Right lobe of liver (tissue), 6 donors: ENCODE data around the gene ST8SIA5. TPM values are rescaled to one million over a fixed set of nuclear protein-coding genes. Genes with fewer than 3 reads are reported as not detected.

Experiments used
- ATAC-seq, 4 donors: fragments of 200-7000 bp; cut with Tn5 transposase; one replicate each; pipeline ENCODE4 v1.9.1; 2020; ENCODE audit warnings: mild to moderate bottlenecking in 4 of 4, moderate library complexity in 4 of 4
- DNase-seq, 3 donors: peaks; one replicate each; pipeline ENCODE4 v3.0.0-alpha.2; 2020
- H3K27ac ChIP-seq, 3 donors: fragments of 200-600 bp; one replicate each; pipeline ENCODE4 v1.8.0; 2022
- H3K27me3 ChIP-seq, 2 donors: fragments of 200-600 bp; one replicate each; pipeline ENCODE4 v1.8.0; 2022
- H3K36me3 ChIP-seq, 4 donors: fragments of 200-600 bp; sonication (generic) in 1 of 4; one replicate each; pipeline versions ENCODE4 v1.5.1 to v1.8.0; 2017 to 2022; ENCODE audit warnings: control low read depth in 1 of 4
- H3K4me1 ChIP-seq, 4 donors: fragments of 200-600 bp; sonication (generic) in 1 of 4; one replicate each; pipeline versions ENCODE4 v1.5.1 to v1.8.0; 2017 to 2022; ENCODE audit warnings: control low read depth in 1 of 4
- H3K4me3 ChIP-seq, 3 donors: fragments of 200-600 bp; one replicate each; pipeline ENCODE4 v1.8.0; 2022
- H3K9me3 ChIP-seq, 4 donors: fragments of 200-600 bp; sonication (generic) in 1 of 4; one replicate each; pipeline versions ENCODE4 v1.5.1 to v1.8.0; 2017 to 2022; ENCODE audit warnings: control low read depth in 1 of 4
- CTCF ChIP-seq, 4 donors: fragments of 200-600 bp in 3 of 4; fragments of 450-650 bp in 1 of 4; IDR thresholded peaks; one replicate each; pipeline versions ENCODE4 v1.5.1 to v1.8.0; 2016 to 2022; ENCODE audit warnings: antibody characterized with exemption in 4 of 4, mild to moderate bottlenecking in 2 of 4
- POLR2A ChIP-seq: fragments of 450-650 bp; IDR thresholded peaks from one replicate; pipeline ENCODE4 v1.6.1; 2017; ENCODE audit warnings: antibody characterized with exemption, mild to moderate bottlenecking
- WGBS: methylation state at CpG from one replicate; pipeline ENCODE4 v1.1.6; 2018; ENCODE audit warnings: low coverage, low lambda C conversion rate; ENCODE audit not compliant: insufficient coverage; ENCODE audit errors: missing lambda C conversion rate; 5-methylcytosine and 5-hydroxymethylcytosine counted together
- intact Hi-C, 2 donors: fragments of 100-400 bp; cut with DNase I; formaldehyde crosslinking; loops; one replicate each; pipeline versions ENCODE4 v1.11.2 to v1.14.1; 2022
- total RNA-seq, 6 experiments: library from RNA; depleted of rRNA in 2 of 6; stranded (reverse); fragments of >200 nt in 2 of 6; fragmentation: NEBNext Ultra II Directional in 3 of 6; extraction: Animal tissue kit (Norgen Biotek cat#: 25700) in 3 of 6; gene quantifications; one replicate each; pipeline versions ENCODE4 v1.1.0 to v1.2.4, GENCODE V29; 2016 to 2023
- donor health status: DM: no; HTN: yes; CAD: no.
- donor health status: DM: no; HTN: no; CAD: no.
- donor health status: DM: no; HTN: no; CAD: no.
- donor health status: DM: no; HTN: yes; CAD: no.
- donor health status: DM: no; HTN: yes; CAD: no.

ST8SIA5 gene
- total RNA-seq, 6 experiments from 2014 or later: 0.07 to 0.92 TPM; not detected in 4

- ATAC-seq: no peak
- Histone ChIP-seq H3K27me3 (no peaks in the 10 kb centered on the region), H3K4me1 (no peaks in the 10 kb centered on the region), H3K4me3 (no peak overlapping the region), H3K36me3 (no peaks in the 10 kb centered on the region), H3K27ac (no peak overlapping the region), H3K9me3 (no peaks in the 10 kb centered on the region)
- DNase-seq: no peak
- intact Hi-C loops: no loop called here
- no peak for TF ChIP-seq POLR2A
- TF ChIP-seq CTCF (IDR thresholded peaks at IDR 0.05): no peak
- 58% methylated on average over 1 of the region's 1 CpG for WGBS
Measured at GRCh38 chr18:46727177-46727576, 29.7 kb downstream of the ST8SIA5 start.

- TF ChIP-seq POLR2A: no peak
- no peak for TF ChIP-seq CTCF (IDR thresholded peaks at IDR 0.05)
- no peaks in the 10 kb centered on the region for H3K27me3 ChIP-seq
- intact Hi-C loops: no loop called here
- H3K27ac ChIP-seq: no peak overlapping the region
- no peaks in the 10 kb centered on the region for H3K9me3 ChIP-seq
- H3K36me3 ChIP-seq: no peaks in the 10 kb centered on the region
- ATAC-seq: no peak
- 78% methylated on average over 2 of the region's 3 CpGs for WGBS
- no peak overlapping the region for H3K4me3 ChIP-seq
- no peak for DNase-seq
- no peaks in the 10 kb centered on the region for H3K4me1 ChIP-seq
Measured at GRCh38 chr18:46725310-46725709, 31.5 kb downstream of the ST8SIA5 start.

- H3K27ac ChIP-seq: no peak overlapping the region
- TF ChIP-seq CTCF (IDR thresholded peaks at IDR 0.05) (no peak), POLR2A (no peak)
- WGBS: 92% methylated on average over 2 of the region's 4 CpGs
- ATAC-seq: no peak
- intact Hi-C loops: no loop called here
- no peak overlapping the region for H3K4me3 ChIP-seq
- H3K4me1 ChIP-seq: no peaks in the 10 kb centered on the region
- H3K27me3 ChIP-seq: no peaks in the 10 kb centered on the region
- H3K9me3 ChIP-seq: no peaks in the 10 kb centered on the region
- no peaks in the 10 kb centered on the region for H3K36me3 ChIP-seq
- DNase-seq: no peak
Measured at GRCh38 chr18:46723856-46724415, 32.9 kb downstream of the ST8SIA5 start.

GRCh38 chr18:46722051-46722450 is 34.8 kb downstream of the ST8SIA5 start:
- Histone ChIP-seq H3K36me3 (no peaks in the 10 kb centered on the region), H3K27ac (no peak overlapping the region), H3K4me3 (no peak overlapping the region), H3K4me1 (no peaks in the 10 kb centered on the region), H3K9me3 (no peaks in the 10 kb centered on the region), H3K27me3 (no peaks in the 10 kb centered on the region)
- DNase-seq (no peak), ATAC-seq (no peak)
- intact Hi-C loops: no loop called here
- TF ChIP-seq CTCF (IDR thresholded peaks at IDR 0.05) (no peak), POLR2A (no peak)
- no CpG with 5 or more reads among the region's 5 CpGs for WGBS

GRCh38 chr18:46721331-46721730 is 35.5 kb downstream of the ST8SIA5 start:
- Histone ChIP-seq H3K9me3 (no peaks in the 10 kb centered on the region), H3K27me3 (no peaks in the 10 kb centered on the region), H3K36me3 (no peaks in the 10 kb centered on the region), H3K4me1 (no peaks in the 10 kb centered on the region), H3K27ac (no peak overlapping the region), H3K4me3 (no peak overlapping the region)
- intact Hi-C loops: no loop called here
- DNase-seq: no peak
- no peak for ATAC-seq
- TF ChIP-seq CTCF (IDR thresholded peaks at IDR 0.05): no peak
- no peak for TF ChIP-seq POLR2A
- 70% methylated on average over 2 of the region's 8 CpGs for WGBS
